GM21423 (cell line): ENCODE results near the gene MLH3.

Source experiments
- ATAC-seq: cut with Tn5 transposase; IDR thresholded peaks from one replicate; pipeline ENCODE4 v1.9.1; 2021; ENCODE audit warnings: mild to moderate bottlenecking, moderate library complexity; ENCODE audit not compliant: unreplicated experiment

Gene MLH3

DNA sequence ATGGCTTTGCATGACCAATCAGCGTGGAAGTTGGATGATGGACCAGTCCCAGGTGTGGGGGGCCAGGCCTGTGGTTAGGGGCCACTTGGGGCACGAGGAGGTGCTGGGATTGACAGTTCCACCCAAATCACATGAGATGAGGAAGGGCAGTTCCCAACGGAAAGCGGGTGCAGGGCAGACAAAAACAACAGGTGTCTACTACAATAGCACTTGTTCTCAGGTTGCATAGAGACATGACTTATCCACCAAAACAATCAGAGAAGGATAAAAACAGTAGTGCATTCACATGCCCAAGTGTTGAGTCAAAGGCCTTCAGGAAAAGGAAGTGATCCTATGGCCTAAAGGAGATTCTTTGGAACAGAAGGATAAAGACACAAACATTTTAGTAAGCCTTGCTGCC lies 63.1 kb downstream of the MLH3 start:
- no peak for ATAC-seq

DNA sequence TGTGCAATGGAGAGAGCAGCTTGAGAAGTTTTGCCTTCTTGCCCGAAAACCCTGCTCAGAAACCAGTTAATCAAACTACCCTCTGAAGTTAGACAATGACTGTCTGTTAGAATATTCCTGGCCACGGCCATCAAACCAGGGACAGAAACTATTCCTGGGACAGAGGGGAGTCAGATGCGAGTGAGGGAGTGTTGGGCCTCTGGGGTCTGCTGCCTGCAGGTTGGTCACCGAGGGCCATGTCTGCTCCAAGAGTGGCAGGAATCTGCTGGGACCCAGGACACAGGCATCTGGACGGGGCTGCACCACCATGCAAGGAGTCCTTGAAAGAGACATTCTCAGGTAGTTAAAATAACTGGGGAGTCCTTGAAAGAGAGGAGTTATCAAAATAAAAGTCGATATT lies 65.5 kb downstream of the MLH3 start:
- ATAC-seq: no peak

- no peak for ATAC-seq
These were observed 66.3 kb downstream of the MLH3 start for GRCh38 chr14:74985028-74985310.

DNA sequence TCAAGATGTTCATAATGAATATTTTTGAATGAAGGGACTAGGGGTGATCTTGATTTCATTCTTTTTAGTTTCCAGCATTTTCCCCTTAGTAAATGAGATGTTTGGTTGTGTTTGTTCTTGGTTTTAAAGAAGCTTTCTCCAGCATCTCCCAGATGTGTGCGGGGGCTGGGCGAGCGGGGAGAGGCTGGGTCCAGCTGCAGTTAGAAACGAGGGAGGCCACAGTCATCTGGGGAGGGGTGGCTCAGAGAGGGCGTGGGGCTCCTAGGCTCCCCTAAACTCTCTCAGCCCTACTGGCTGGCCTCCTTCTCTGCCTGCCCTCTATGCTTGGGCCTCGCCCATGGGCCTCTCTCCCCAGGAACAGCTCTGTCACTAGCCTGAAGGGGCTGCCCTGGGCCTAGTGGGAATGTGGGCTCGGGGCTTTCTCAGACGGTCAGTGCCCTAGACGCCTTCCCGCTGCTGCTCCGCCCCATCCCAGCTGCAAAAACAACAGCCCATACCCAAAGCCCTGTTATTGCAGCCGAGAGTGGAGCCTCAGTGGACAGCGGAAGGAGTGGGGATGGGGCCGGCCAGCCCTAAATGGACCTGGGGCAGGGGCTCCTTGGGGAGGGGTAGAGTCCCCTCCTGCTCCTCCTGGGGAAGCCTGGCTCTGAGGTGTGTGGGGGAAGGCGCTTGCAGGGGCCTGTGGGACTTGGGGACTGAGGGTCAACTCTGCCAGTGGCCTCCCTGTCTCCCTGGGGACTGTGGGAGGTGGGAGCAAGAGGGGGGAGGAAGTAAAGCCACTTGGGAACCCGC lies 66.8 kb downstream of the MLH3 start:
- no peak for ATAC-seq

GRCh38 chr14:74983343-74983742 lies 67.9 kb downstream of the MLH3 start:
- ATAC-seq: no peak

- ATAC-seq: no peak
These were observed 68.6 kb downstream of the MLH3 start for GRCh38 chr14:74982661-74983060.

- ATAC-seq: no peak
These were observed 69.4 kb downstream of the MLH3 start for GRCh38 chr14:74981833-74982232.

GRCh38 chr14:74981462-74981782 lies 69.8 kb downstream of the MLH3 start:
- ATAC-seq: no peak

- ATAC-seq: no peak
These were observed 70.4 kb downstream of the MLH3 start for GRCh38 chr14:74980731-74981461.

GRCh38 chr14:74980398-74980730 lies 70.9 kb downstream of the MLH3 start:
- ATAC-seq: no peak

GRCh38 chr14:74979442-74980397 lies 71.5 kb downstream of the MLH3 start:
- ATAC-seq: no peak

- ATAC-seq: no peak
These were observed 72.2 kb downstream of the MLH3 start for GRCh38 chr14:74979029-74979428.

DNA sequence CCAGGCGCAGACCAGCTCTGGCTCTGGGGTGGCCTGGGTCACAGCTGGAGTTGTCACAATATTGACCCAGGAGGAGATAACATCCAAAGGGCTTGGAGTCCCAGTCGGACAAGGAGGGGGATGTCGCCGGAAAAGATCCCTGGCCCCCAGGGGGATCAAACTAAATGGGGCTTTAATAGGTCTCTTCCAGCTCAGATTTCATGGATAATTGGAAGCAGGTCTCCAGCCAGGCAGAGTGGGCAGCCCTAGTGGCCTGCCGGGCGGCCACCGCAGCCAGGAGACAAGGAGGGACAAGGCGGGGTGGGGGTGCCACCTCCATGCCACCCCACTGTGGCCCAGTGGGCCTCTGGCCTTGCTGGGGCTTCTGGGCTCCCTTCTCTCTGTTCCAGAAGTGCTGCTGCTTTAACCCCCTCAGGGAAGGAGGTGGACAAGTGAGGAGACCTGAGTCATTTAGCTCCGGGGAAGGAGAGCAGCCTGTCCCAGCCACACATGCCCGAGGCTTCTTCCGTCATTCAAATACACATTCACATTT lies 72.8 kb downstream of the MLH3 start:
- no peak for ATAC-seq

DNA sequence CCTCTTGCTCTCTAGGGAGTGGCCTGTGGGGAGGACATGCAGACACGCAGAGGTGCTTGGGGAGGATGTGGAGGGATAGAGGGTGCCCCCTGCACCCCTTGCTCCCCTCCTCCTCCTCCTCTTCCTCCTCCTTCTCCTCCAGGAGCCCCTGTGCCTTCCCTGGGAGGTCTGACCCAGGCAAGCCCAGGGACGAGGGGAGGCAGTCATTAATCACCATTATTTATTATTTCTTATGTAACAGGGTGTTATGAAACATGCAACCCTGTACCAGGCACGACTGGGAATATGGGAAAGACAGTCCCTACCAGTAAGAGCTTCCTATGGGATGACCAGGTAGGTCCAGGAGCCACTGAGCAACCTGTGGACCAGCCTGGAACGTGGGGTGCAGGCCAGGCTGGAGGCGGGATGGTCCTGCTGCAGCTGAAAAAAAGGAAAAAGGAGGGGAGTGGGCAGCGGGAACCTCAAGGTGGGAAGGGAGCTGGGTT lies 73.3 kb downstream of the MLH3 start:
- ATAC-seq: no peak

GRCh38 chr14:74977164-74977900 lies 73.9 kb downstream of the MLH3 start:
- no peak for ATAC-seq

DNA sequence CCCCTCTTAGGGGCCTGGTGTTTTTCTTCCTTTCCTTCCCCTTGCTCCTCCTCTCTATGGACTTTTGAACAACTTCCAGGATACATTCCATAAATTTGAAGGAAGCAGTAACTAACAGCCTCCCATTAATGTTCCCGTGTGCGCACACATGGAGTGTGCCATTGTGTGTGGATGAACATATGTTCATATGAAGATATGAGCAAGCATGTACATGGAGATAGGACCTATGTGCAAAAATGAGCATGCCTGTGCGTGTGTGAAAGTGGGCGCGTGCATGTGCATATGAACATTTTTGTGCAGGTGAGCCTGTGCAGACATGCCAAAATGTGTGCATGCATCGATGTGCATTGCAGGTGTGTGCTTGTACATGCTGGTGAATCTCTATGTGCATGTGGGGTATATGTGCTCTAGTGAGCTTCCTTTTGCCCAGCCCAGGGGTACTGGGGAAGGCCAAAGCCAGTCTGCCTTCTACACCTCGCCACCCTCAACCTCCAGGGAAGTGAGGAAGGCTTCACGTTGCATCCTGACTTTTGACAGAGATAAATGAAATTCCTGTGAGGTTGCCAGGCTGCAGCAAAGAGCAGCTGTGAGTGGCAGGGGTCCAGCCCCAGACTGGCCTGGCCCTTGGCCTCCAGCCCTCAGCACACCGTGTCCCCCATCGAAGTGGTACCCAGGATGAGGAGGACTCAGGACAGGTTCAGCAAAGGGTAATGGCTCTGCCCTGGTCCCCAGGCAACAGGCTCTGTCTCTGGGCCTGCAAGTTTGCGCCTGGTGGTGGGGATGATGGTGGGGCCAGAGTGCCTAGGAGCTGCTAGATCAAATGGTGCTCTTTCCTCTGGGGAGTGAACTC lies 74.8 kb downstream of the MLH3 start:
- ATAC-seq: no peak

GRCh38 chr14:74975059-74975810 lies 76.0 kb downstream of the MLH3 start:
- ATAC-seq: no peak

DNA sequence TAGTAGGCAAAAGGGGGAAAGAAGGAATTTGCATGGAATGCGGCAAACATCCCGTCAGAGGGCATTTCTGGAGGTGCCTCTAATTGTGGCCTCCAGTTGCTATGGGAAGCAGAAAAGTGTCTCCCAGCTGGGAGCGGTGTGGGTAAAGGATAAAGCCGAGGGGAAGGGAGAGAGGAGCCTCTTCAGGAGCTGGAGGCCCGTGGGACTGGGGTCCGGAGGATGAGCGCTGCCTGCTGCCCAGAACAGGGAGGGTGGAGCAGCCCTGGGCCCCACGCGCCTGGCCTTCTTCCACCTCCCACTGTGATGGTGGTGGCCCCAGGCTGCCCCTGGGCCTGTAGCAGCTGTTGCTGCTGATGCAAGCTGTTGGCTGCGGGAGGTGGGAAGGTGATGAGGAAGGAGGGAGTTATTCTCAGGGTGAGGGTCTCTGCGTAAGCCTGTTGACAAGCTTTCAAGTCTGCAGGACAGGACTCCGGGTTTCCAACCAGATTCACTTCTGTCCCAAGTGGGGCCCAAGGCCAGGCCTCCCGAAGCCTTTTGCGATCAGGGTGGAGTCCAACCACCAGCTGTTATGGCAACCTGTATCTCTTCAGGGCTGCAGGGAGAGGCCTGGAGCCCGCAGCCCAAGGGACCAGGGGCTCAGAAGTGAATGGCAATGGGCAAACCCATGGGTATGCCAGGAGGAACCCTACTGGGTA lies 76.8 kb downstream of the MLH3 start:
- ATAC-seq: no peak
